ENCODE results near the gene ETFB. TPM values are rescaled to one million over a fixed set of nuclear protein-coding genes. Genes with fewer than 3 reads are reported as not detected.

Gene ETFB
- total and polyA plus RNA-seq, 5 donors: 240 to 452 (median 264) TPM

- intact Hi-C loops (cut with DNase I): no loop called here
- no peak overlapping the region for H3K27ac ChIP-seq (ENCODE audit: low read length)
- H3K4me3 ChIP-seq (ENCODE audit: low read length): no peak overlapping the region
- H3K4me1 ChIP-seq (ENCODE audit: control insufficient read depth, insufficient read depth, low read length): no peaks in the 10 kb centered on the region
- H3K9me3 ChIP-seq (ENCODE audit: control insufficient read depth, low read length): no peaks in the 10 kb centered on the region
- H3K27me3 ChIP-seq (ENCODE audit: control insufficient read depth, insufficient read depth): no peaks in the 10 kb centered on the region
- WGBS: 59% methylated on average over 6 of the region's 6 CpGs
- DNase-seq: no peak
- peak in 1 of 2 donors; percentile 18 for ATAC-seq
Measured at GRCh38 chr19:51324167-51324481, 42.1 kb downstream of the ETFB start.

- Histone ChIP-seq H3K27me3 (ENCODE audit: control insufficient read depth, insufficient read depth) (no peaks in the 10 kb centered on the region), H3K4me3 (ENCODE audit: low read length) (no peak overlapping the region), H3K27ac (ENCODE audit: low read length) (no peak overlapping the region), H3K4me1 (ENCODE audit: control insufficient read depth, insufficient read depth, low read length) (no peaks in the 10 kb centered on the region), H3K9me3 (ENCODE audit: control insufficient read depth, low read length) (no peaks in the 10 kb centered on the region)
- DNase-seq (no peak), ATAC-seq (no peak)
- intact Hi-C loops (cut with DNase I): no loop called here
- 76% methylated on average over 29 of the region's 29 CpGs for WGBS
Measured at GRCh38 chr19:51323481-51324166, 42.6 kb downstream of the ETFB start.

- intact Hi-C loops (cut with DNase I): no loop called here
- Histone ChIP-seq H3K27ac (ENCODE audit: low read length) (no peak overlapping the region), H3K9me3 (ENCODE audit: control insufficient read depth, low read length) (no peaks in the 10 kb centered on the region), H3K4me1 (ENCODE audit: control insufficient read depth, insufficient read depth, low read length) (no peaks in the 10 kb centered on the region), H3K4me3 (ENCODE audit: low read length) (no peak overlapping the region), H3K27me3 (ENCODE audit: control insufficient read depth, insufficient read depth) (no peaks in the 10 kb centered on the region)
- DNase-seq: no peak
- no peak for ATAC-seq
- WGBS: 75% methylated on average over 14 of the region's 14 CpGs
Measured at GRCh38 chr19:51321799-51322198, 44.4 kb downstream of the ETFB start.

GRCh38 chr19:51320280-51320657, 45.9 kb downstream of the ETFB start:
- intact Hi-C loops (cut with DNase I): no loop called here
- Histone ChIP-seq H3K27ac (ENCODE audit: low read length) (no peak overlapping the region), H3K4me1 (ENCODE audit: control insufficient read depth, insufficient read depth, low read length) (no peaks in the 10 kb centered on the region), H3K4me3 (ENCODE audit: low read length) (no peak overlapping the region), H3K9me3 (ENCODE audit: control insufficient read depth, low read length) (no peaks in the 10 kb centered on the region), H3K27me3 (ENCODE audit: control insufficient read depth, insufficient read depth) (no peaks in the 10 kb centered on the region)
- DNase-seq (no peak), ATAC-seq (no peak)
- WGBS: 17% methylated on average over 14 of the region's 14 CpGs

- ATAC-seq (no peak), DNase-seq (no peak)
- intact Hi-C loops (cut with DNase I): no loop called here
- H3K9me3 ChIP-seq (ENCODE audit: control insufficient read depth, low read length): no peaks in the 10 kb centered on the region
- WGBS: 78% methylated on average over 14 of the region's 14 CpGs
- H3K27ac ChIP-seq (ENCODE audit: low read length): no peak overlapping the region
- H3K4me1 ChIP-seq (ENCODE audit: control insufficient read depth, insufficient read depth, low read length): no peaks in the 10 kb centered on the region
- no peaks in the 10 kb centered on the region for H3K27me3 ChIP-seq (ENCODE audit: control insufficient read depth, insufficient read depth)
- H3K4me3 ChIP-seq (ENCODE audit: low read length): no peak overlapping the region
Measured at GRCh38 chr19:51319649-51320279, 46.4 kb downstream of the ETFB start.

GRCh38 chr19:51318687-51319648, 47.2 kb downstream of the ETFB start:
- no peaks in the 10 kb centered on the region for H3K9me3 ChIP-seq (ENCODE audit: control insufficient read depth, low read length)
- ATAC-seq: no peak
- intact Hi-C loops (cut with DNase I): no loop called here
- H3K4me1 ChIP-seq (ENCODE audit: control insufficient read depth, insufficient read depth, low read length): no peaks in the 10 kb centered on the region
- no peak for DNase-seq
- no peak overlapping the region for H3K27ac ChIP-seq (ENCODE audit: low read length)
- H3K4me3 ChIP-seq (ENCODE audit: low read length): no peak overlapping the region
- H3K27me3 ChIP-seq (ENCODE audit: control insufficient read depth, insufficient read depth): no peaks in the 10 kb centered on the region
- WGBS: 69% methylated on average over 23 of the region's 23 CpGs

GRCh38 chr19:51317968-51318367, 48.2 kb downstream of the ETFB start:
- WGBS: 75% methylated on average over 1 of the region's 1 CpG
- Histone ChIP-seq H3K4me3 (ENCODE audit: low read length) (no peak overlapping the region), H3K9me3 (ENCODE audit: control insufficient read depth, low read length) (no peaks in the 10 kb centered on the region), H3K27me3 (ENCODE audit: control insufficient read depth, insufficient read depth) (no peaks in the 10 kb centered on the region), H3K4me1 (ENCODE audit: control insufficient read depth, insufficient read depth, low read length) (no peaks in the 10 kb centered on the region), H3K27ac (ENCODE audit: low read length) (no peak overlapping the region)
- DNase-seq: no peak
- intact Hi-C loops (cut with DNase I): no loop called here
- ATAC-seq: no peak

- intact Hi-C loops (cut with DNase I): no loop called here
- no peaks in the 10 kb centered on the region for H3K27me3 ChIP-seq (ENCODE audit: control insufficient read depth, insufficient read depth)
- no peak overlapping the region for H3K27ac ChIP-seq (ENCODE audit: low read length)
- ATAC-seq: no peak
- no peak for DNase-seq
- H3K9me3 ChIP-seq (ENCODE audit: control insufficient read depth, low read length): no peaks in the 10 kb centered on the region
- H3K4me3 ChIP-seq (ENCODE audit: low read length): no peak overlapping the region
- 79% methylated on average over 3 of the region's 3 CpGs for WGBS
- H3K4me1 ChIP-seq (ENCODE audit: control insufficient read depth, insufficient read depth, low read length): no peaks in the 10 kb centered on the region
Measured at GRCh38 chr19:51317376-51317775, 48.8 kb downstream of the ETFB start.

GRCh38 chr19:51316688-51317087, 49.5 kb downstream of the ETFB start:
- H3K4me3 ChIP-seq (ENCODE audit: low read length): no peak overlapping the region
- 67% methylated on average over 8 of the region's 8 CpGs for WGBS
- intact Hi-C loops (cut with DNase I): no loop called here
- no peak overlapping the region for H3K27ac ChIP-seq (ENCODE audit: low read length)
- no peaks in the 10 kb centered on the region for H3K9me3 ChIP-seq (ENCODE audit: control insufficient read depth, low read length)
- DNase-seq (no peak), ATAC-seq (no peak)
- no peaks in the 10 kb centered on the region for H3K4me1 ChIP-seq (ENCODE audit: control insufficient read depth, insufficient read depth, low read length)
- no peaks in the 10 kb centered on the region for H3K27me3 ChIP-seq (ENCODE audit: control insufficient read depth, insufficient read depth)

GRCh38 chr19:51311351-51312257, 54.6 kb downstream of the ETFB start, which contains the start of gene IGLON5:
Gene IGLON5, plus strand, starts transcription at chr19:51311644. Its CDS starts 204 bp downstream, at chr19:51311848.
- intact Hi-C loops (cut with DNase I): no loop called here
- H3K9me3 ChIP-seq (ENCODE audit: control insufficient read depth, low read length): peaks cover 3% of the 10 kb centered on the region
- WGBS: 3% methylated on average over 55 of the region's 76 CpGs
- H3K4me3 ChIP-seq (ENCODE audit: low read length): no peak within 1 kb of the TSS
- DNase-seq (no peak), ATAC-seq (no peak)
- H3K27ac ChIP-seq (ENCODE audit: low read length): no peak within 1 kb of the TSS
- no peaks in the 10 kb centered on the region for H3K4me1 ChIP-seq (ENCODE audit: control insufficient read depth, insufficient read depth, low read length)
- no peaks in the 10 kb centered on the region for H3K27me3 ChIP-seq (ENCODE audit: control insufficient read depth, insufficient read depth)

All from right cardiac atrium (tissue), 5 donors.